Activated CD8-positive, alpha-beta memory T cell treated with anti-CD3 and anti-CD28 coated beads for 4 hours (primary cell): ENCODE data around the gene CCL28.
A peak's percentile ranks its signal among the peaks of the same experiment; 100 is the strongest.
"Not testable (repeated sequence)": the region's sequence is repeated elsewhere in the genome, so short reads cannot be mapped to it uniquely, and the experiment has no call there.

Experiments
- DNase-seq, 2 donors: peaks; one replicate each; pipeline ENCODE4 v3.0.0-alpha.2; 2020; ENCODE audit warnings: low read depth in 2 of 2

The CCL28 gene

DNA sequence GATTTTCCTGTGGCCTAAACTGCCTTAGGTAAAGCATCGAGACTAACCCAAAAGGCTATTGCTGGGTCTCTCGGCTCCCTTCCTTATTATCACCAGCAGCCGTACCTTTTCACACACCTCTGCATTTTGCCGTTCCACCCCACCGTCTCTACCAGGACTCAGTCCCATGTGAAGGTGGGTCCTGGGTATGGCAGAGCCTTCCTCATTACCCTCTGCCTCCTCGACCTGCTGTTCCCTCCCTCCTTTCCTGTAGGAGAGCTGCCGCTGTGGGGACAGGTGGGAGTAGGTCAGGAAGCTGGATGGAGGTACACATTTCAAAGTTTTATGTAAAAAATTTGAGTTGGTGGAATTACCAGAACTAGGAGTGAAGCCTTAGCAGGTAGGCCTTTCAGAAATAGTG, 1.8 kb downstream of the CCL28 start:
- DNase-seq: no peak

DNA sequence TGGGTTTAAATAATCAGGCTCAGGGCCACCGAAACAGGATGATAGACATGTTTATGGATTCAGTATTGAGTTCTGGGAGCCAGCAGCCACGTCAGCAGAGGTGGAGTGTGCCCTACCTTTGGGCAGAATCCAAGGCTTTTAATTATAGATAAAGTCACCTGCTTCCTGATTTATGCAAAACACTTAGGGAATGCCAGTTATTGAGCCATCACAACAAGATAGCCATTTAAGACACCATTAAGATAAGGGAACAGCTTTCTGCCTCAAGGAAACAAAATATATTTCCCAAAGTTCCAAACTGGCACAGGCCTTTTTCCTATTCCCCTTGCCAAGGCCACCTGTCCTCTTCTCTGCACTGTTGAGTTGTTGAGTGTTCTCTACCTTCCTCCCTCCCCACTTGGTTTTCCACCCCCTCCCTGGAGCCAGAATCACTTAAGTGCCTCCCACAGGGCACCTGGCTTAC, 2.4 kb downstream of the CCL28 start:
- DNase-seq: no peak

DNA sequence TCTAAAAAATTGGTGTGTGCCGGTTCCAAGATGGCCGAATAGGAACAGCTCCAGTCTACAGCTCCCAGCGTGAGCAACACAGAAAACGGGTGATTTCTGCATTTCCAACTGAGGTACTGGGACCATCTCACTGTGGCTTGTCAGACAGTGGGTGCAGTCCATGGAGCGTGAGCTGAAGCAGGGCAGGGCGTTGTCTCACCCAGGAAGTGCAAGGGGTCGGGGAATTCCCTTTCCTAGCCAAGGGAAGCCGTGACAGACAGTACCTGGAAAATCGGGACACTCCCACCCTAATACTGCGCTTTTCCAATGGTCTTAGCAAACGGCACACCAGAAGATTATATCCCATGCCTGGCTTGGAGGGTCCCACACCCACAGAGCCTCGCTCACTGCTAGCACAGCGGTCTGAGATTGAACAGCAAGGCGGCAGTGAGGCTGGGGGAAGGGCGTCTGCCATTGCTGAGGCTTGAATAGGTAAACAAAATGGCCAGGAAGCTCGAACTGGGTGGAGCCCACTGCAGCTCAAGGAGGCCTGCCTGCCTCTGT, 9.6 kb downstream of the CCL28 start:
- not testable (repeated sequence) for DNase-seq

- no peak for DNase-seq
These were observed 10.4 kb downstream of the CCL28 start for GRCh38 chr5:43401827-43402226.

- no peak for DNase-seq
These were observed 12.1 kb downstream of the CCL28 start for GRCh38 chr5:43400082-43400481.

GRCh38 chr5:43396762-43397304, 15.4 kb downstream of the CCL28 start:
- peak; percentile 16 for DNase-seq

DNA sequence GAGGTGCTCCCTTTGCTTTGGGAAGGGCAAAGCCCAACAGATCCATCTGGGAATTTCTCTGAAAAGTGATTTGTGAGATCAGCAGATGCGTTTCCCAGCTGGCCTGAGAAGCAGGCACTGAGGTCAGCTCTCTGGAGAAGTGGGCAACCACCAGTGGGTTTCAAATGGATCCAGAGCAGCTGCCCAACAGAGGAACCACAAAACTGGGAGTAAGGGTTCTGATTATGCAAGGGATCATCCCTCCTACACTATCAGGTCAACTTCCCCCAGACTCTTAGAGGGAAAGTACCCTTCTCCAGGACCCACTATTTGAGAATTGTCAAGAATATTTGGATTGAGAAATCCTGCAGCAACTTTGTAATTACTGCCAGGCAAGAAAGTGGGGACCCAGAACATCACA, 21.7 kb downstream of the CCL28 start:
- DNase-seq: no peak

DNA sequence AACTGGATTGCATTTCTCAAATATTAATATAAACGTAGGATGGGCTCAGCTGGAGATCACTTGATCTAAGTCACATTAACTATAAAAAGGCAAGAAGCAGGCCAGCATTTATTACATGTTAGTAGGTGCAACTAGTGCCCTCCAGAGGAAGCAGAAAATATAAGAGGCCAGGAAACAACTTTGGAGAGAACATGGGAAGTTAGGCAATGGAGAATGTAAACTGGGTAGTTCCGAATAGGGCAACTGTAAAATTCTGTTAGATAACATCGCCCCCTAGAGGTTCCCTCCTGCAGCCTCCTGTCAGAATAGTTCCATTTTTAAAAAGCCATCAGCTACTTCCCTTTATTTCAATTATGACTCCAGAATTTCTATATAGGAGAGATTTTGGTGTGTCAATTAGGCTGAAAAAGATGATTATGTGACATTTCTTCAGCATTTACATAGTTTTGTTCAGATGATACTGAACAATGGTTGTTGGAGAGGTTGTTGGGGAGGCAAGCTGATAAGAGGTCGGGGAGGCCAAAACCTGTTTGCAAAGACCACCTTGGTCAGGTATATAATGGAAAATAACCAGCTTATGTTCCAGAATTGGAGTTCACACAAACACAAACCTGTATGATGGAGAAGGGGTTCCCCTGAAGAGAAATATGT, 22.4 kb downstream of the CCL28 start:
- DNase-seq: peak in 1 of 2 donors; percentile 19

DNA sequence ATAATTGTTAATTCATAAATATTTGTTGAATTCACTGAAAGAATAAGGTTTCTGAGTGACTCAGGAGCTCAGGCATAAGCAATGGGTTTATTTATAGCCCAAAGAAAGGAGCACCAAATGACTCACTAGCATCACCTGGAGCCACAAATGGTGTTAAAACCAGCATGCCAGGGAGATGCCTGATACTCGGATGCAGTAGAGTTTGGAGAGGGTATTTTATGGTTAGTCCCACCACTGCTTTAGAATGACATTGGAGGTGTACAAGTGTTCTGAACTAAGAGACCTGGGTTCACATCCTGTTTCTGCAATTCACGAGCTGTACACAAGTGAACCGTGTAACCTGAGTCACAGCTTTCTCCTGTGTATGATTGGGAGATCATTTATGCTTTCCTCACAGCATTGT, 25.2 kb downstream of the CCL28 start:
- DNase-seq: no peak

DNA sequence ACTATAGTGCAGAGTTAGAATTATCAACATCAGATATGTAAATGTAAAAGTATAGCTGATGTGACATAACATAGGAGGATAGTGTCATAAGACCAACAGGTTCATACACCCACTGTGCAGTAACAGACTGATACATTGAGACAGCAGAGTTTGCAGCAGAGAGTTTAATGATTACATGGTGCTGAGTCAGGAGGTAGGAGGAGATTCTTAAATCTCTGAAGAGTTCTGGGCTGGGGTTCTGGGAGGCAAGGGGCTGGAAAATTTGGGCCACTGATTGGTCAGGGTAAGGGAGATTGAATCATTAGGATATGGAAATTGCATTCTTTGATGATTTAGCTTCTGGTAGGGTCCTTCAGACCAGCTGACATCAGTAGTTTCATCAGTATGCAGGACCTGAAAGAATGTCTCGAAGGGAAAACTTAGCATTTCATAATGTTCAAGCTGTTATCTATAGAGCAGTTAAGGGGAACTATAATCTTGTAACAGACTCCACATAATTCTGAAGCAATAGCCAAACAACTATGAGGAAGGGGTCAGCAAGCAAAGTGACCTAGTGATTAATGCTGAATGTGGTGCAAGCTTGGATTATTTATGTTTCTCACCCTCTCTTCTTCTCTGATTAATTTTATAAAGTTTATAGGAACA, 35.6 kb downstream of the CCL28 start:
- DNase-seq: no peak

GRCh38 chr5:43371821-43372220, 40.4 kb downstream of the CCL28 start:
- no peak for DNase-seq

DNA sequence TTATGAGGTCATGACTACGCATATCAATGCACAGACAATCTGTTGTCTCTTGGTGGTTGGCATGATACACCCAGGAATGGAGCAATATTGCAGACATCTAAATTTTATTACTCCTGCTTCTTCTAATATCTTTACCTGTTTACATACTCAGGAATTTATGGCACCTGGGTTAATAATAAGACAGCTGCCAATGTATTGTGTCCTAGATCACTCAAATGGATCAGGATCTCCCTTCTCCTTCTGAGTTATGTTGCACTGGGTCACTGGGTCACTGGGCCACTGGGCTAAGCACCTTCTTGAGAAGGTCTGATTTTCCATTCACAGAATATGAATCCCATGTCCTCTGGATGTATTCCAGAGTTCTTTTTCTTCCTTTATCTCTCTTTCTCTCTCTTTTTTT, 41.8 kb downstream of the CCL28 start:
- DNase-seq: no peak

GRCh38 chr5:43369651-43370050, 42.5 kb downstream of the CCL28 start:
- DNase-seq: no peak

DNA sequence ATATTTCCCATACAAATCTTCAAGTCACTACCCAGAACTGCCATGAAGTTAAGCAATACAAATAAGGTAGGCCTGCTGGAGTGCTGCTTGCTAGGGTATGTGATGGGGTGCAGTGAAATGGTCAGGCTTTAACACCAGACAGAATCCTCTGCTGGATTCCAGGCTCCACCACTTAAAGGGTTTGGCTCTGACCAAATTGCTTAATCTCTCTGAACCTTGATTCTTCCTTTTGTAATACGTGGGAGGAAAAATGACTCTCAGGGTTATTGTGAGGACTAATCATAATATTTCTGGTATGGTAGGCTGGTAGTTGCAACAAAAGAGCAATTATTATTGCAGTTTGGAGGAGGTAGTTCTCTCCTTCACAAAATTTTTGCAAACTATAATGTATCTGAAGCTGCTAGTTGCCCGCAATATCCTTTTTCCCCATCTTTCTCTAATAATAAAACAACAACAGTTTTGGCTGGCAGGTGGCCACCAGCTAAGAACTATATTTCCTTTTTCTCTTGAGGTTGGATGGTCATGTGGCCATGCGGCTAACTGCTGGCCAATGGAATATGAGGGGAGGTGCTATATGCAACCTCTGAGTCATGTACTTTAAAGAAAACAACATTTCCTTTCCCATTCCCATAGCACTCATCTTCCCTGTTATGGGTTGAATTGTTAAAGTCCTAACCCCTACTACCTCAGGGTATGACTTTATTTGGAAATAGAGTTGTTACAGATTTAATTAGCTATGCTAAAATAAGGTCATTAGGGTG, 44.1 kb downstream of the CCL28 start:
- no peak for DNase-seq

DNA sequence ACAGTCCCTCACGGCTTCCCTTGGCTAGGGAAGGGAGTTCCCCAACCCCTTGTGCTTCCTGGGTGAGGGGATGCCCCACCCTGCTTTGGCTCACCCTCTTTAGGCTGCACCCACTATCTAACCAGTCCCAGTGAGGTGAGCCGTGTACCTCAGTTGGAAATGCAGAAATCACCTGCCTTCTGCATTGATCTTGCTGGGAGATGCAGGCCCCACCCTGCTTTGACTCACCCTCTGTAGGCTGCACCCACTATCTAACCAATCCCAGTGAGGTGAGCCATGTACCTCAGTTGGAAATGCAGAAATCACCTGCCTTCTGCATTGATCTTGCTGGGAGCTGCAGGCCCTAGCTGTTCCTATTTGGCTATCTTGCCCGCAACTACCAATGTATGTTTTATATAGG, 44.7 kb downstream of the CCL28 start:
- no peak for DNase-seq

DNA sequence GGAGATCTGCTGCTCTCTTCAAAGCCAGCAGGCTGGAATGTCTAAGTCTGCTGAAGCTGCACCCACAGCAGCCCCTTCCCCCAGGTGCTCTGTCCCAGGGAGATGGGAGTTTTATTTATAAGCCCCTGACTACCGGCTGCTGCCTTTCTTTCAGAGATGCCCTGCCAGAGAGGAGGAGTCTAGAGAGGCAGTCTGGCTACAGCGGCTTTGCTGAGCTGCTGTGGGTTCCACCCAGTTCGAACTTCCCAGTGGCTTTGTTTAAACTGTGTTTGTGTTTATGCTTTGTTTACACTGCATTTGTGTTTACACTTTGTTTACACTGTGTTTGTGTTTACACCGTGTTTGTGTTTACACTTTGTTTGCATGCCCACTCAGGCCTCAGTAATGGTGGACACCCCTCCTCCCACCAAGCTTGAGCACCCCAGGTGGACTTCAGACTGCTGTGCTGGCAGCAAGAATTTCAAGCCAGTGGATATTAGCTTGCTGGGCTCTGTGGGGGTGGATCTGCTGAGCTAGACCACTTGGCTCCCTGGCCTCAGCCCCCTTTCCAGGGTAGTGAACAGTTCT, 45.4 kb downstream of the CCL28 start:
- DNase-seq: not testable (repeated sequence)

- not testable (repeated sequence) for DNase-seq
These were observed 47.0 kb downstream of the CCL28 start for GRCh38 chr5:43365155-43365554.

DNA sequence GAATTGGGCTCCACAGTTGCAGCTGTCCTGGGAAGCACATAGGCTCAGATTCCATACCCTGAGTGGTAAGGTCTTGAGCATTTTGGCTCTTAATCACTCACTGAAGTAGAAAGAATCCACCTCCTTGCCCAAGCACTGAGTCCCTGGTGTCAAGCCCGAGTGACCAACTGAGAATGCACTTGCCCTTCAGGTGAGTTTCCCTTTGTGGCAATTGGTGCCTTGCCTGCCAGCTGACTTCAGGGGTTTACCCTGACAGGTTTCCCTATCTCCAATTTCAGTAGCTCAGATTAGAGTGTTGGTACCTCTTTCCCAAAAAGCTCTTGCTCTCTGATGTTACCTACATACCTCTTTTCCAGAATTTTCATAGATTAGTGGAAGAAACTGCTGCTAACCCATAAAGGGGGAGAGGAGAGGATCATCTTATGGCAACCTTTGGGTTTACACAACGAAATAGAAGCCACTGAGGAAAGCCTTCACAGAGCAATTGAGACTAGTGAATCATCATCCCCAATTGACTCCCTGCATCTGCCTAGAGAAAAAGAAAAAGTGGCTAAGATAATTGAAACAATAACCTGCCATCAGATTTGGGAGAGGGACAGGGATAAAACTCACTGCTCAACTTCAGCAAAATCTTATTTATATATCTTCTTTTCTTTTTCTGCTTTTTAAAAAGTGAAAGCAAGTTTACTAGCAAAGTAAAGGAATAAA, 48.6 kb downstream of the CCL28 start:
- no peak for DNase-seq

- DNase-seq: no peak
These were observed 49.3 kb downstream of the CCL28 start for GRCh38 chr5:43362725-43363435.

DNA sequence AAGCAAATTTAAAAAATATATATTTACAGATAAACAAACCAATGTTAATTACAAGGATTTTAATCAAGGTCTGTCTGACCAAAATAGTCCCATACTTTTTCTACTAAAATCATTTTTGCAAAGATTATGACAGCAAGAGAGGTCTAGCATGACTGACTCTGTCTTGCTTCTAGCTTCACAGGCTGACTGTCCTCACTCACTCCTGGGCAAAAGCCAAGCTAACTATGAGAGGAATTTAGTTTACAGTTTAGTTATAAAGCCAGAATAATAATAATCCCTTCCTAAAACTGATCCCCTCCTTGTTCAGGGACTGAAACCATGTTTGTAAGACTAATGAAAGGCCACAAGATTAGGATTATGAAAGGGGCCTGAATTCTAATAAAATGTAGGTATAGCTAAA, 53.5 kb downstream of the CCL28 start:
- no peak for DNase-seq

DNA sequence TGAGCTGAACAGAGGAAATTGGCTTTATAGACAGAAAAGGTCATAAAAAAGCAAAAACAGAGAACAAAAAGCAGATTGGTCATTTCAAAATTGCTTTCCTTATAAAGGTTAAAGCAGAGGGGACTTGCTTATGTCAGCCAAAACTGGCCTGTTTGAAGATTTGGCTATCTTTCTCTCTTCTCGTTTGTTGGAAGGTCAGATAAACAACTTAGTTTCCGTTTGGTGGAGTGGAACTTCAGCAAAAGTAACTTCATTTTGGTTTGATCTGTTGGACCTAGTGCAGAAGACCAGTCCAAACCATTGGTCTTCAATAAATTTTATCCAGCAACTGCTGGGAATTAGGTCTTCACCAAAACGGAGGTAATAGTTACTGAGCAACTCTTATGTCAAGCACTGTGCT, 53.9 kb downstream of the CCL28 start:
- no peak for DNase-seq
